PFSK-1 (cell line): ENCODE measurements around the gene ABR.

Experiments
- FOXP2 ChIP-seq: optimal IDR thresholded peaks from 2 replicates; pipeline ENCODE3; 2011; ENCODE audit warnings: borderline replicate concordance, control low read depth, inconsistent platforms; ENCODE audit not compliant: insufficient read depth; ENCODE audit errors: extremely low read length, extremely low read depth
- POLR2AphosphoS5 ChIP-seq: IDR thresholded peaks from 2 replicates; pipeline ENCODE4 v1.6.1; 2012; ENCODE audit warnings: low read depth, mild to moderate bottlenecking, control low read depth, low read length, moderate library complexity
- SIN3A ChIP-seq: IDR thresholded peaks from 2 replicates; pipeline ENCODE4 v1.6.1; 2012; ENCODE audit warnings: mild to moderate bottlenecking, low read length, moderate library complexity, borderline replicate concordance; ENCODE audit not compliant: insufficient read depth
- TAF1 ChIP-seq: IDR thresholded peaks from 2 replicates; pipeline ENCODE4 v1.6.1; 2012; ENCODE audit warnings: low read length, control low read depth, borderline replicate concordance; ENCODE audit not compliant: insufficient read depth
- TF ChIP-seq, protein P1 (sequence below), 2 experiments: IDR thresholded peaks; 2 replicates each; pipeline versions ENCODE4 v1.6.1 to v1.8.0; 2011 to 2012; ENCODE audit warnings: low read depth in 2 of 2, low read length in 2 of 2, control low read depth in 1 of 2, inconsistent platforms in 1 of 2, mild to moderate bottlenecking in 1 of 2, moderate library complexity in 1 of 2; ENCODE audit not compliant: insufficient read depth in 1 of 2

Gene ABR

GRCh38 chr17:1073241-1073962 is 106.4 kb downstream of the ABR start:
- TF ChIP-seq POLR2AphosphoS5, result no peak
- TF ChIP-seq FOXP2, result no peak
- no peak for TF ChIP-seq SIN3A
- TF ChIP-seq TAF1, result no peak
- TF ChIP-seq, protein P1, sequence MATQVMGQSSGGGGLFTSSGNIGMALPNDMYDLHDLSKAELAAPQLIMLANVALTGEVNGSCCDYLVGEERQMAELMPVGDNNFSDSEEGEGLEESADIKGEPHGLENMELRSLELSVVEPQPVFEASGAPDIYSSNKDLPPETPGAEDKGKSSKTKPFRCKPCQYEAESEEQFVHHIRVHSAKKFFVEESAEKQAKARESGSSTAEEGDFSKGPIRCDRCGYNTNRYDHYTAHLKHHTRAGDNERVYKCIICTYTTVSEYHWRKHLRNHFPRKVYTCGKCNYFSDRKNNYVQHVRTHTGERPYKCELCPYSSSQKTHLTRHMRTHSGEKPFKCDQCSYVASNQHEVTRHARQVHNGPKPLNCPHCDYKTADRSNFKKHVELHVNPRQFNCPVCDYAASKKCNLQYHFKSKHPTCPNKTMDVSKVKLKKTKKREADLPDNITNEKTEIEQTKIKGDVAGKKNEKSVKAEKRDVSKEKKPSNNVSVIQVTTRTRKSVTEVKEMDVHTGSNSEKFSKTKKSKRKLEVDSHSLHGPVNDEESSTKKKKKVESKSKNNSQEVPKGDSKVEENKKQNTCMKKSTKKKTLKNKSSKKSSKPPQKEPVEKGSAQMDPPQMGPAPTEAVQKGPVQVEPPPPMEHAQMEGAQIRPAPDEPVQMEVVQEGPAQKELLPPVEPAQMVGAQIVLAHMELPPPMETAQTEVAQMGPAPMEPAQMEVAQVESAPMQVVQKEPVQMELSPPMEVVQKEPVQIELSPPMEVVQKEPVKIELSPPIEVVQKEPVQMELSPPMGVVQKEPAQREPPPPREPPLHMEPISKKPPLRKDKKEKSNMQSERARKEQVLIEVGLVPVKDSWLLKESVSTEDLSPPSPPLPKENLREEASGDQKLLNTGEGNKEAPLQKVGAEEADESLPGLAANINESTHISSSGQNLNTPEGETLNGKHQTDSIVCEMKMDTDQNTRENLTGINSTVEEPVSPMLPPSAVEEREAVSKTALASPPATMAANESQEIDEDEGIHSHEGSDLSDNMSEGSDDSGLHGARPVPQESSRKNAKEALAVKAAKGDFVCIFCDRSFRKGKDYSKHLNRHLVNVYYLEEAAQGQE (IDR thresholded peaks at IDR 0.05; ENCODE audit: insufficient read depth in 1 of 2, low read depth in 2 of 2, low read length in 2 of 2), result no peak

- TF ChIP-seq FOXP2 (no peak), TAF1 (no peak), SIN3A (no peak), POLR2AphosphoS5 (no peak)
- TF ChIP-seq, protein P1 (IDR thresholded peaks at IDR 0.05; ENCODE audit: insufficient read depth in 1 of 2, low read depth in 2 of 2, low read length in 2 of 2), result no peak
These were observed 107.2 kb downstream of the ABR start for GRCh38 chr17:1072551-1072961.

- TF ChIP-seq SIN3A, result no peak
- TF ChIP-seq TAF1, result no peak
- no peak for TF ChIP-seq POLR2AphosphoS5
- no peak for TF ChIP-seq FOXP2
- TF ChIP-seq, protein P1 (IDR thresholded peaks at IDR 0.05; ENCODE audit: insufficient read depth in 1 of 2, low read depth in 2 of 2, low read length in 2 of 2), result no peak
These were observed 108.5 kb downstream of the ABR start for GRCh38 chr17:1071103-1071825.

DNA sequence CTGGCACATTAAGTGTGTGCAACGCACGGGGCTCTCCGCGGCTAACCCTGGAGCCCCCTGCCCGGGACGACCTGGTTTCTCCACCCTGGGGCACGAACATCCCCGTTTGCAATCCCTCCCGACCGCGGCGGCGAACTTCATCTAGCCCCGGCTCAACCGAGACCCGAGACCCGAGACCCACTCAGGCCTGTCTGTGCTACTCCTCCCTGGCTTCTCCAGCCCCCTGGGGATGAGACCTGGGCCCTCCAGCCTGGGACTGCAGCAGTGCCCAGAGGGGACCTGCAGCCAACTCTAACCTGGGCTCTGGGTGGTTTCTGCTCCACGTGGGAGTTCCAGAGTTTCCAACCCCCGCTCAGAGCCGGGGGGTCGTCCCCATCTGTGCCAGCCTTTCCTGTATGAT is 109.4 kb downstream of the ABR start:
- TF ChIP-seq POLR2AphosphoS5 (no peak), TAF1 (no peak), FOXP2 (no peak), SIN3A (no peak)
- TF ChIP-seq, protein P1 (IDR thresholded peaks at IDR 0.05; ENCODE audit: insufficient read depth in 1 of 2, low read depth in 2 of 2, low read length in 2 of 2), result no peak
